Fibroblast of lung (primary cell): Measurements from ENCODE around the gene TMEM131. TPM values are rescaled to one million over a fixed set of nuclear protein-coding genes. Genes with fewer than 3 reads are reported as not detected.

Experiments
- DNase-seq, 2 donors: peaks; one replicate each; pipeline versions ENCODE4 v3.0.0 to v3.0.0-alpha.2; 2010; ENCODE audit warnings: low read depth in 2 of 2
- H2AFZ ChIP-seq: 2 replicates; pipeline ENCODE4 v1.5.1; 2012; ENCODE audit warnings: low read length, control low read depth, inconsistent platforms
- H3K27ac ChIP-seq: 2 replicates; pipeline ENCODE4 v1.5.1; 2011; ENCODE audit warnings: low read length, control low read depth; ENCODE audit not compliant: insufficient read depth
- H3K27me3 ChIP-seq: 2 replicates; pipeline ENCODE4 v1.5.1; 2011; ENCODE audit warnings: mild to moderate bottlenecking, low read length; ENCODE audit not compliant: control insufficient read depth, insufficient read depth
- H3K36me3 ChIP-seq: 2 replicates; pipeline ENCODE4 v1.5.1; 2011; ENCODE audit warnings: low read length; ENCODE audit not compliant: control insufficient read depth, insufficient read depth
- H3K4me1 ChIP-seq: 2 replicates; pipeline ENCODE4 v1.5.1; 2011; ENCODE audit warnings: low read length; ENCODE audit not compliant: control insufficient read depth, insufficient read depth; ENCODE audit errors: extremely low read depth
- H3K4me2 ChIP-seq: 2 replicates; pipeline ENCODE4 v1.5.1; 2011; ENCODE audit warnings: low read length, control low read depth; ENCODE audit not compliant: insufficient read depth; ENCODE audit errors: extremely low read depth
- H3K4me3 ChIP-seq, 4 experiments: fragments of 200-600 bp in 1 of 4; sonication (generic) in 1 of 4; replicated peaks in 1 of 4; 2 replicates each; pipeline ENCODE4 v1.5.1; 2011 to 2016; ENCODE audit warnings: low read length in 4 of 4, low read depth in 3 of 4, mild to moderate bottlenecking in 3 of 4, control low read depth in 2 of 4, inconsistent platforms in 1 of 4, mixed read lengths in 1 of 4; ENCODE audit not compliant: insufficient read depth in 1 of 4; ENCODE audit errors: control extremely low read depth in 1 of 4
- H3K79me2 ChIP-seq: 2 replicates; pipeline ENCODE4 v1.5.1; 2012; ENCODE audit warnings: mild to moderate bottlenecking, low read length, inconsistent platforms; ENCODE audit not compliant: control insufficient read depth, insufficient read depth
- H3K9ac ChIP-seq: 2 replicates; pipeline ENCODE4 v1.5.1; 2011; ENCODE audit warnings: mild to moderate bottlenecking, low read length, control low read depth; ENCODE audit not compliant: insufficient read depth
- H3K9me3 ChIP-seq: 2 replicates; pipeline ENCODE4 v1.5.1; 2012; ENCODE audit warnings: low read depth, low read length; ENCODE audit not compliant: control insufficient read depth, insufficient read depth
- H4K20me1 ChIP-seq: 2 replicates; pipeline ENCODE4 v1.5.1; 2011; ENCODE audit warnings: low read length; ENCODE audit not compliant: control insufficient read depth, insufficient read depth; ENCODE audit errors: extremely low read depth
- CTCF ChIP-seq, 2 donors: IDR thresholded peaks in 1 of 2; conservative IDR thresholded peaks in 1 of 2; 1 replicate in 1 of 2; 2 replicates in 1 of 2; pipeline ENCODE4 v1.5.1; 2011 to 2012; ENCODE audit warnings: low read length in 2 of 2, control low read depth in 1 of 2, inconsistent platforms in 1 of 2, low read depth in 1 of 2, mild to moderate bottlenecking in 1 of 2
- EZH2 ChIP-seq: IDR thresholded peaks from 2 replicates; pipeline ENCODE4 v1.5.1; 2012; ENCODE audit warnings: low read length, control low read depth, mild to moderate bottlenecking; ENCODE audit errors: missing control alignments
- polyA plus RNA-seq, 2 donors: library from polyadenylated mRNA; depleted of rRNA in 1 of 2; stranded (reverse) in 1 of 2; unstranded in 1 of 2; fragments of >200 nt; gene quantifications; 2 replicates each; pipeline ENCODE4 v1.2.1, GENCODE V29; 2011 to 2012; ENCODE audit warnings: missing spikeins in 1 of 2
- total RNA-seq: library from RNA; depleted of rRNA; stranded (reverse); fragments of >200 nt; gene quantifications from 2 replicates; pipeline ENCODE4 v1.2.1, GENCODE V29; 2014

The TMEM131 gene
- total and polyA plus RNA-seq, 2 donors (not counting 1 experiment from before 2014, with no cell fraction given), result 18.1 to 32.4 TPM

GRCh38 chr2:97863829-97864228 is 131.9 kb downstream of the TMEM131 start:
- no peaks in the 10 kb centered on the region for H3K27me3 ChIP-seq
- no peaks in the 10 kb centered on the region for H3K36me3 ChIP-seq
- peaks cover 3% of the 10 kb centered on the region for H3K4me1 ChIP-seq
- H2AFZ ChIP-seq, result no peak overlapping the region
- no peak overlapping the region for H3K4me2 ChIP-seq
- peaks cover 2% of the 10 kb centered on the region for H3K79me2 ChIP-seq
- DNase-seq, result no peak
- no peak overlapping the region for H3K4me3 ChIP-seq
- TF ChIP-seq CTCF (conservative IDR thresholded peaks at IDR 0.05 in 1 of 2, IDR thresholded peaks at IDR 0.05 in 1 of 2; ENCODE audit: low read depth in 1 of 2, low read length in 2 of 2) (no peak), EZH2 (no peak)
- no peak overlapping the region for H3K9ac ChIP-seq
- no peaks in the 10 kb centered on the region for H4K20me1 ChIP-seq
- H3K9me3 ChIP-seq, result no peaks in the 10 kb centered on the region
- H3K27ac ChIP-seq, result no peak overlapping the region

GRCh38 chr2:97861177-97861576 is 134.6 kb downstream of the TMEM131 start:
- Histone ChIP-seq H3K4me3 (no peak overlapping the region), H3K27ac (no peak overlapping the region), H3K9ac (no peak overlapping the region), H3K9me3 (no peaks in the 10 kb centered on the region), H3K4me1 (no peaks in the 10 kb centered on the region), H3K27me3 (no peaks in the 10 kb centered on the region), H3K4me2 (no peak overlapping the region), H4K20me1 (no peaks in the 10 kb centered on the region), H3K36me3 (no peaks in the 10 kb centered on the region), H2AFZ (no peak overlapping the region), H3K79me2 (peaks cover 2% of the 10 kb centered on the region)
- no peak for DNase-seq
- TF ChIP-seq EZH2, result no peak
- no peak for TF ChIP-seq CTCF (conservative IDR thresholded peaks at IDR 0.05 in 1 of 2, IDR thresholded peaks at IDR 0.05 in 1 of 2; ENCODE audit: low read depth in 1 of 2, low read length in 2 of 2)

- H4K20me1 ChIP-seq, result no peaks in the 10 kb centered on the region
- H3K27me3 ChIP-seq, result no peaks in the 10 kb centered on the region
- TF ChIP-seq CTCF (conservative IDR thresholded peaks at IDR 0.05 in 1 of 2, IDR thresholded peaks at IDR 0.05 in 1 of 2; ENCODE audit: low read depth in 1 of 2, low read length in 2 of 2) (no peak), EZH2 (no peak)
- no peak overlapping the region for H3K27ac ChIP-seq
- H3K4me1 ChIP-seq, result no peaks in the 10 kb centered on the region
- H3K4me2 ChIP-seq, result no peak overlapping the region
- H2AFZ ChIP-seq, result no peak overlapping the region
- H3K9me3 ChIP-seq, result no peaks in the 10 kb centered on the region
- peaks cover 2% of the 10 kb centered on the region for H3K79me2 ChIP-seq
- H3K9ac ChIP-seq, result no peak overlapping the region
- no peaks in the 10 kb centered on the region for H3K36me3 ChIP-seq
- H3K4me3 ChIP-seq, result no peak overlapping the region
- no peak for DNase-seq
Observed at GRCh38 chr2:97858442-97858841, 137.3 kb downstream of the TMEM131 start.
